ENCODE results near the gene ZNF346.

Gene ZNF346

GRCh38 chr5:177094224-177095087, 72.0 kb downstream of the ZNF346 start:
- no peak for DNase-seq (ENCODE audit: low read depth)

- no peak for DNase-seq (ENCODE audit: low read depth)
These were observed 72.7 kb downstream of the ZNF346 start for GRCh38 chr5:177095088-177095669.

GRCh38 chr5:177096162-177097015, 73.9 kb downstream of the ZNF346 start:
- DNase-seq (ENCODE audit: low read depth), result no peak

- no peak for DNase-seq (ENCODE audit: low read depth)
These were observed 74.8 kb downstream of the ZNF346 start for GRCh38 chr5:177097016-177097985.

- no peak for DNase-seq (ENCODE audit: low read depth)
These were observed 75.6 kb downstream of the ZNF346 start for GRCh38 chr5:177098120-177098469.

- no peak for DNase-seq (ENCODE audit: low read depth)
These were observed 76.1 kb downstream of the ZNF346 start for GRCh38 chr5:177098470-177099141.

- DNase-seq (ENCODE audit: low read depth), result no peak
These were observed 77.1 kb downstream of the ZNF346 start for GRCh38 chr5:177099422-177100093.

- no peak for DNase-seq (ENCODE audit: low read depth)
These were observed 78.2 kb downstream of the ZNF346 start for GRCh38 chr5:177100714-177101121.

- no peak for DNase-seq (ENCODE audit: low read depth)
These were observed 81.2 kb downstream of the ZNF346 start for GRCh38 chr5:177103523-177104253.

GRCh38 chr5:177105691-177106476, 83.4 kb downstream of the ZNF346 start:
- DNase-seq (ENCODE audit: low read depth), result no peak

- no peak for DNase-seq (ENCODE audit: low read depth)
These were observed 84.7 kb downstream of the ZNF346 start for GRCh38 chr5:177107159-177107558.

- no peak for DNase-seq (ENCODE audit: low read depth)
These were observed 87.3 kb downstream of the ZNF346 start for GRCh38 chr5:177109810-177110209.

GRCh38 chr5:177111720-177112394, 89.4 kb downstream of the ZNF346 start:
- peak; percentile 41 for DNase-seq (ENCODE audit: low read depth)

GRCh38 chr5:177112589-177113220, 90.2 kb downstream of the ZNF346 start:
- DNase-seq (ENCODE audit: low read depth), result no peak

- DNase-seq (ENCODE audit: low read depth), result peak; percentile 59
These were observed 91.3 kb downstream of the ZNF346 start for GRCh38 chr5:177113566-177114424.

- peak; percentile 73 for DNase-seq (ENCODE audit: low read depth)
These were observed 94.3 kb downstream of the ZNF346 start for GRCh38 chr5:177116631-177117373.

Data from activated T-helper 1 cell treated with Interleukin-2 at 50 U/mL for 16 hours (primary cell).